HFFc6 (cell line): ENCODE results near the gene PSMG2. TPM values are rescaled to one million over a fixed set of nuclear protein-coding genes. Genes with fewer than 3 reads are reported as not detected.

Experiments used
- DNase-seq: peaks from one replicate; pipeline ENCODE4 v3.0.0-alpha.2; 2018
- H3K27ac Mint-ChIP-seq: 2 replicates; pipeline ENCODE4 v1.8.0; 2020; ENCODE audit warnings: mild to moderate bottlenecking, mixed read lengths
- H3K27me3 Mint-ChIP-seq: 2 replicates; pipeline ENCODE4 v1.8.0; 2021; ENCODE audit warnings: mild to moderate bottlenecking, moderate library complexity, mixed read lengths; ENCODE audit not compliant: insufficient read depth
- H3K36me3 Mint-ChIP-seq: 2 replicates; pipeline ENCODE4 v1.8.0; 2021; ENCODE audit warnings: low read depth, mixed read lengths
- H3K4me1 Mint-ChIP-seq: 2 replicates; pipeline ENCODE4 v1.8.0; 2020; ENCODE audit warnings: low read depth, mixed read lengths
- H3K4me3 Mint-ChIP-seq: 2 replicates; pipeline ENCODE4 v1.8.0; 2020; ENCODE audit warnings: mild to moderate bottlenecking, moderate library complexity, mixed read lengths
- H3K9me3 Mint-ChIP-seq: 2 replicates; pipeline ENCODE4 v1.8.0; 2020; ENCODE audit warnings: mild to moderate bottlenecking, mixed read lengths
- total RNA-seq, 6 experiments: library from RNA; stranded (reverse); fragmentation: NEBNext Ultra II Directional; extraction: Animal tissue kit (Norgen Biotek cat#: 25700); gene quantifications; 2 replicates in 1 of 6; 3 replicates in 5 of 6; pipeline ENCODE4 v1.2.3, GENCODE V29; 2021
- TF ChIP-seq, protein P1 (sequence below): fragments of 200-600 bp; sonication (generic); IDR thresholded peaks from 2 replicates; pipeline ENCODE4 v1.5.0; 2021; ENCODE audit warnings: antibody characterized with exemption, mild to moderate bottlenecking

Gene PSMG2
- total RNA-seq, 6 experiments from 2014 or later: 55.9 to 78.3 (median 70.4) TPM

GRCh38 chr18:12772111-12772510 lies 69.3 kb downstream of the PSMG2 start:
- H3K4me1 Mint-ChIP-seq: peaks cover 24% of the 10 kb centered on the region
- peaks cover 14% of the 10 kb centered on the region for H3K27me3 Mint-ChIP-seq
- no peak overlapping the region for H3K4me3 Mint-ChIP-seq
- peaks cover 4% of the 10 kb centered on the region for H3K36me3 Mint-ChIP-seq
- no peak for DNase-seq
- H3K27ac Mint-ChIP-seq: no peak overlapping the region
- peaks cover 6% of the 10 kb centered on the region; the same call in 1 of the 2 replicates for H3K9me3 Mint-ChIP-seq
- TF ChIP-seq, protein P1, sequence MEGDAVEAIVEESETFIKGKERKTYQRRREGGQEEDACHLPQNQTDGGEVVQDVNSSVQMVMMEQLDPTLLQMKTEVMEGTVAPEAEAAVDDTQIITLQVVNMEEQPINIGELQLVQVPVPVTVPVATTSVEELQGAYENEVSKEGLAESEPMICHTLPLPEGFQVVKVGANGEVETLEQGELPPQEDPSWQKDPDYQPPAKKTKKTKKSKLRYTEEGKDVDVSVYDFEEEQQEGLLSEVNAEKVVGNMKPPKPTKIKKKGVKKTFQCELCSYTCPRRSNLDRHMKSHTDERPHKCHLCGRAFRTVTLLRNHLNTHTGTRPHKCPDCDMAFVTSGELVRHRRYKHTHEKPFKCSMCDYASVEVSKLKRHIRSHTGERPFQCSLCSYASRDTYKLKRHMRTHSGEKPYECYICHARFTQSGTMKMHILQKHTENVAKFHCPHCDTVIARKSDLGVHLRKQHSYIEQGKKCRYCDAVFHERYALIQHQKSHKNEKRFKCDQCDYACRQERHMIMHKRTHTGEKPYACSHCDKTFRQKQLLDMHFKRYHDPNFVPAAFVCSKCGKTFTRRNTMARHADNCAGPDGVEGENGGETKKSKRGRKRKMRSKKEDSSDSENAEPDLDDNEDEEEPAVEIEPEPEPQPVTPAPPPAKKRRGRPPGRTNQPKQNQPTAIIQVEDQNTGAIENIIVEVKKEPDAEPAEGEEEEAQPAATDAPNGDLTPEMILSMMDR: no peak

DNA sequence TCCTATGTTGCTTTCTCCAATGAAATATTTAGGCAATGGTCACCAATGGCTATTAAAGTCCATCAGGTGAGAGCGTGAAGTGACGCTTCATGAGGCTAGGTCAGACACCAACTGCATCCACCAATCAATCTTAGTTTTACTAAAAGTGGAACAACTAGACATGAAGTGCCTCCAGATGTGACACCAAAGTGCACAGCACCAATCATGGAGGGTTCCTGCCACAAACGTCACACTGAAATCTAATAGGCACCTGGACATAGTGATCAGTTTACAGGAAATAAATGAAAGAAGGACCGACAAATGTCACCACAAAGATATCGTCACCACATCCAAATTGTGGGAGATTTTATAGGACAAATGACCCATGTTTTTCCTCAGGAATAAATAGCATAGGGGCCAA lies 70.5 kb downstream of the PSMG2 start:
- DNase-seq: no peak
- no peak overlapping the region for H3K4me3 Mint-ChIP-seq
- H3K27me3 Mint-ChIP-seq: peaks cover 11% of the 10 kb centered on the region
- H3K36me3 Mint-ChIP-seq: peaks cover 4% of the 10 kb centered on the region
- no peak overlapping the region for H3K27ac Mint-ChIP-seq
- TF ChIP-seq, protein P1: no peak
- H3K4me1 Mint-ChIP-seq: peaks cover 20% of the 10 kb centered on the region
- peaks cover 7% of the 10 kb centered on the region; the same call in 1 of the 2 replicates for H3K9me3 Mint-ChIP-seq

DNA sequence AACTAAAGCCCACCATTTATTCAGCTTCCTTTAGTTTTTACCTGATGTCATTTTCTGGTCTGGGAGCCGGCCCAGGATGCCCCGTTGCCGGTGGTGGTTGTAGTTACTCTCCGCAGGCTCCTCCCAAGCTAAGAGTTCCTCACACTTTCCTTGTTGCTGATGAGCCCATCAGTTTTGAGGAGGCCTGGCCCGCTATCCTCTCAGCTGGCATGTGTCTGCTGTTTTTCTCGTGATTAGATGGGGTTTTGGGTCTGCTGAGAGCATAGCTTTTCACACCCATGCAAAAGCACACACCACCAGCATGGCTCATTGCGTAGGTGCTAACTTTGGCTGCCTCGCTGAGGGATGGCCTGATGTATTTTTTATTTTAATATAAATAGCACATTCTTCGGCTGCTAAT lies 72.1 kb downstream of the PSMG2 start:
- TF ChIP-seq, protein P1: no peak
- no peak for DNase-seq
- Mint-ChIP-seq H3K27ac (no peak overlapping the region), H3K4me1 (peaks cover 7% of the 10 kb centered on the region), H3K4me3 (no peak overlapping the region), H3K9me3 (peaks cover 11% of the 10 kb centered on the region), H3K36me3 (peaks cover 4% of the 10 kb centered on the region), H3K27me3 (peaks cover 16% of the 10 kb centered on the region)

Other genes starting within 250 kb of the PSMG2 start
- 10 to 100 TPM; 22.2 to 33.7 (median 28.2) TPM for gene SPIRE1, start 44.9 kb upstream of the PSMG2 start, total RNA-seq
- gene CEP76, start 319 bp upstream of the PSMG2 start, total RNA-seq: 1 to 10 TPM; 5.5 to 8.0 (median 7.6) TPM
- gene PTPN2, start 181.2 kb downstream of the PSMG2 start, total RNA-seq: 10 to 100 TPM; 21.1 to 24.4 (median 23.2) TPM
- gene SEH1L, start 245.0 kb downstream of the PSMG2 start, total RNA-seq: 10 to 100 TPM; 54.8 to 61.8 (median 58.0) TPM